ENCODE measurements around the gene ADAMTS3.

GRCh38 chr4:72388521-72388920 lies 180.5 kb downstream of the ADAMTS3 start:
- no peak for TF ChIP-seq ZBTB21 (tag by site-specific recombination; IDR thresholded peaks at IDR 0.05)
- no peak for TF ChIP-seq CTCF (tag by site-specific recombination; IDR thresholded peaks at IDR 0.05)
- TF ChIP-seq ZNF398 (tag by site-specific recombination; IDR thresholded peaks at IDR 0.05): no peak
- no peak for TF ChIP-seq ZNF600 (tag by site-specific recombination; IDR thresholded peaks at IDR 0.05)
- no peak for TF ChIP-seq ZNF548 (tag by site-specific recombination; IDR thresholded peaks at IDR 0.05)
- TF ChIP-seq MYNN (tag by site-specific recombination; IDR thresholded peaks at IDR 0.05; ENCODE audit: borderline replicate concordance): no peak
- no peak for TF ChIP-seq PRDM4 (tag by site-specific recombination; IDR thresholded peaks at IDR 0.05)

Measured in HEK293 (cell line).